ENCODE measurements around the gene NECAB3. TPM values are rescaled to one million over a fixed set of nuclear protein-coding genes. Genes with fewer than 3 reads are reported as not detected.

The NECAB3 gene
- total and polyA plus RNA-seq, 4 donors: 10.5 to 14.8 (median 11.1) TPM

DNA sequence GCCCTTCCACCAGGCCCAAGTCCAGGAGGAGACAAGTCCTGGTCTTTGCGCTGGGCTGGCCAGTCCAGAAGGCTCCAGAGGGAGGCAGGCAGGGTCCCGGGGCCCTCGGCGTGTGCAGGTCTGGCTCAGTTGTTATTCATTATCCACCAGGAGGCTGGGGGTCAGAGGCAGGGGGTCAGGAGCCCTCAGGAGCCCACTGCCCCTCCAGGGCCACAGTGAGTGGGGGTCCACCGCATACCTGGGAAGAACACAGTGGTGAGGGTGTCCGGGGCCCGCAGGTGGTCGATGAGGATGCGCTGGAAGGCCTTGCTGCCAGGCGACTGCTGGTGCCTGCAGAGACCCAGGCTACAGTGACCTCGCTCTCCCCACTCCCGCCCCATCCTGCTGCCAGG, 16.5 kb downstream of the NECAB3 start:
- 96% methylated on average over 12 of the region's 12 CpGs for WGBS

DNA sequence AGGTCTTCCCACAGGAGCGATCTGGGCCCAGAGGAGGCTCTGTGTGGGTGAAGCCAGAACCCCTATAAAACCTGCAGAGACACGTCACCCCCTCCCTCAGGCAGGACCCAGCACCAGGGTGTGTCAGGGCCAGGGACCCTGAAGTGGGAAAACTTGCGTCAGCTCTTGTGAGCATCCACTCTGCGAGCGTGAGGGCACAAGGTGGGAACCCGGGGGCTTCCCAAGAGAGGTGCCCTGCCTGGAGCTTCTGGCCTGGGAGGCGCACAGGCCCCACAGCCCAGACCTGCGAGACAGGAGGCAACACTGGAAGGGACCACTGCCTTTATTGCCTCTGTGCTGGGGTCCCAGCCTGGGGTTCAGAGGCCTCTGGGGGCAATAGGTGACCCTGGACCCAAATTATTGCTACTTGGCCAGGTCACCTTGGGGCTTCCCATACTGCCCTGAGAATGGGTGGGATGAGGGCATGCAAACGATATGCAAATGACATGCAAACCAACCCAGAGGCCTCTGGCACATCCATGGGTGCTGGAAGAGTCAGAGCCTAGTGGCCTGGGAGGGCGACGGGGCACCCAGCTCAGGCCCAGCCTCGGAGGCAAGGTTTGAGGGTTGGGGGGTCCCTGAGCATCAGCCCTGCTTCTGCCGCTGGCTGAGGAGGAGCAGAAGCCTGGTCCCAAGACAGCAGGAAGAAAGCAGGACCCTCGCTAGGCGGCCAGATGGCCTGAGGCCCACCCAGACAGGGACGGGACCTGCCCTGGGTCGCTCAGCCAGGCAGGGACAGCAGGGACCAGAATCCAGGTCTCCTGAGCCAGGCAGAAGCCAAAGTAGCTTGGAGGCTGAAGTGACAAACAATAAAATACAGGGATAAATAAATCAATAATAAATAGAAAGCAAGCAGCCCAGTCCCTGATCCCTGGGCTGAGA, 17.2 kb downstream of the NECAB3 start:
- DNase-seq (ENCODE audit: low spot score): no peak
- WGBS: 96% methylated on average over 17 of the region's 17 CpGs

More for the DNA sequence above, 16.5 kb downstream of the NECAB3 start:
- Histone ChIP-seq H3K4me3 (ENCODE audit: low read depth in 1 of 3, low read length in 3 of 3) (no peak overlapping the region), H3K4me1 (ENCODE audit: control insufficient read depth in 4 of 4, insufficient read depth in 4 of 4, low read length in 3 of 4) (peaks cover 0 to 10% (median 9%) of the 10 kb centered on the region in 4 donors), H3K27ac (ENCODE audit: low read depth in 1 of 2, low read length in 2 of 2) (no peak overlapping the region), H3K9me3 (ENCODE audit: control insufficient read depth in 4 of 4, low read length in 3 of 4) (no peaks in the 10 kb centered on the region), H3K9ac (ENCODE audit: low read depth in 1 of 2, low read length in 2 of 2) (no peak overlapping the region), H3K36me3 (ENCODE audit: control insufficient read depth in 4 of 4, insufficient read depth in 3 of 4, low read depth in 1 of 4, low read length in 3 of 4) (peaks cover 0 to 2% (median under 1%) of the 10 kb centered on the region in 4 donors), H3K27me3 (ENCODE audit: control insufficient read depth in 4 of 4, insufficient read depth in 4 of 4, low read length in 3 of 4) (no peaks in the 10 kb centered on the region)
- no peak for TF ChIP-seq TAF1 (conservative IDR thresholded peaks at IDR 0.05)
- TF ChIP-seq, protein P1, sequence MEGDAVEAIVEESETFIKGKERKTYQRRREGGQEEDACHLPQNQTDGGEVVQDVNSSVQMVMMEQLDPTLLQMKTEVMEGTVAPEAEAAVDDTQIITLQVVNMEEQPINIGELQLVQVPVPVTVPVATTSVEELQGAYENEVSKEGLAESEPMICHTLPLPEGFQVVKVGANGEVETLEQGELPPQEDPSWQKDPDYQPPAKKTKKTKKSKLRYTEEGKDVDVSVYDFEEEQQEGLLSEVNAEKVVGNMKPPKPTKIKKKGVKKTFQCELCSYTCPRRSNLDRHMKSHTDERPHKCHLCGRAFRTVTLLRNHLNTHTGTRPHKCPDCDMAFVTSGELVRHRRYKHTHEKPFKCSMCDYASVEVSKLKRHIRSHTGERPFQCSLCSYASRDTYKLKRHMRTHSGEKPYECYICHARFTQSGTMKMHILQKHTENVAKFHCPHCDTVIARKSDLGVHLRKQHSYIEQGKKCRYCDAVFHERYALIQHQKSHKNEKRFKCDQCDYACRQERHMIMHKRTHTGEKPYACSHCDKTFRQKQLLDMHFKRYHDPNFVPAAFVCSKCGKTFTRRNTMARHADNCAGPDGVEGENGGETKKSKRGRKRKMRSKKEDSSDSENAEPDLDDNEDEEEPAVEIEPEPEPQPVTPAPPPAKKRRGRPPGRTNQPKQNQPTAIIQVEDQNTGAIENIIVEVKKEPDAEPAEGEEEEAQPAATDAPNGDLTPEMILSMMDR (IDR thresholded peaks at IDR 0.05; ENCODE audit: low read depth, low read length, missing input control): no peak
- TF ChIP-seq, protein P2, sequence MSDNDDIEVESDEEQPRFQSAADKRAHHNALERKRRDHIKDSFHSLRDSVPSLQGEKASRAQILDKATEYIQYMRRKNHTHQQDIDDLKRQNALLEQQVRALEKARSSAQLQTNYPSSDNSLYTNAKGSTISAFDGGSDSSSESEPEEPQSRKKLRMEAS (IDR thresholded peaks at IDR 0.05): no peak
- TF ChIP-seq HNF4G (IDR thresholded peaks at IDR 0.05): no peak
- no peak for DNase-seq (ENCODE audit: low spot score)

More for the DNA sequence above, 17.2 kb downstream of the NECAB3 start:
- Histone ChIP-seq H3K4me1 (ENCODE audit: control insufficient read depth in 4 of 4, insufficient read depth in 4 of 4, low read length in 3 of 4) (peaks cover 0 to 10% (median 8%) of the 10 kb centered on the region in 4 donors), H3K27ac (ENCODE audit: low read depth in 1 of 2, low read length in 2 of 2) (no peak overlapping the region), H3K9me3 (ENCODE audit: control insufficient read depth in 4 of 4, low read length in 3 of 4) (no peaks in the 10 kb centered on the region), H3K4me3 (ENCODE audit: low read depth in 1 of 3, low read length in 3 of 3) (no peak overlapping the region), H3K27me3 (ENCODE audit: control insufficient read depth in 4 of 4, insufficient read depth in 4 of 4, low read length in 3 of 4) (no peaks in the 10 kb centered on the region), H3K36me3 (ENCODE audit: control insufficient read depth in 4 of 4, insufficient read depth in 3 of 4, low read depth in 1 of 4, low read length in 3 of 4) (peaks cover 0 to 2% (median under 1%) of the 10 kb centered on the region in 4 donors), H3K9ac (ENCODE audit: low read depth in 1 of 2, low read length in 2 of 2) (no peak overlapping the region)
- TF ChIP-seq EGR1 (IDR thresholded peaks at IDR 0.05; ENCODE audit: low read depth in 2 of 2) (no peak), RXRA (IDR thresholded peaks at IDR 0.05) (no peak), HNF4G (IDR thresholded peaks at IDR 0.05) (no peak)
- TF ChIP-seq, protein P3, sequence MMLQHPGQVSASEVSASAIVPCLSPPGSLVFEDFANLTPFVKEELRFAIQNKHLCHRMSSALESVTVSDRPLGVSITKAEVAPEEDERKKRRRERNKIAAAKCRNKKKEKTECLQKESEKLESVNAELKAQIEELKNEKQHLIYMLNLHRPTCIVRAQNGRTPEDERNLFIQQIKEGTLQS (IDR thresholded peaks at IDR 0.05): no peak
- TF ChIP-seq, protein P4, sequence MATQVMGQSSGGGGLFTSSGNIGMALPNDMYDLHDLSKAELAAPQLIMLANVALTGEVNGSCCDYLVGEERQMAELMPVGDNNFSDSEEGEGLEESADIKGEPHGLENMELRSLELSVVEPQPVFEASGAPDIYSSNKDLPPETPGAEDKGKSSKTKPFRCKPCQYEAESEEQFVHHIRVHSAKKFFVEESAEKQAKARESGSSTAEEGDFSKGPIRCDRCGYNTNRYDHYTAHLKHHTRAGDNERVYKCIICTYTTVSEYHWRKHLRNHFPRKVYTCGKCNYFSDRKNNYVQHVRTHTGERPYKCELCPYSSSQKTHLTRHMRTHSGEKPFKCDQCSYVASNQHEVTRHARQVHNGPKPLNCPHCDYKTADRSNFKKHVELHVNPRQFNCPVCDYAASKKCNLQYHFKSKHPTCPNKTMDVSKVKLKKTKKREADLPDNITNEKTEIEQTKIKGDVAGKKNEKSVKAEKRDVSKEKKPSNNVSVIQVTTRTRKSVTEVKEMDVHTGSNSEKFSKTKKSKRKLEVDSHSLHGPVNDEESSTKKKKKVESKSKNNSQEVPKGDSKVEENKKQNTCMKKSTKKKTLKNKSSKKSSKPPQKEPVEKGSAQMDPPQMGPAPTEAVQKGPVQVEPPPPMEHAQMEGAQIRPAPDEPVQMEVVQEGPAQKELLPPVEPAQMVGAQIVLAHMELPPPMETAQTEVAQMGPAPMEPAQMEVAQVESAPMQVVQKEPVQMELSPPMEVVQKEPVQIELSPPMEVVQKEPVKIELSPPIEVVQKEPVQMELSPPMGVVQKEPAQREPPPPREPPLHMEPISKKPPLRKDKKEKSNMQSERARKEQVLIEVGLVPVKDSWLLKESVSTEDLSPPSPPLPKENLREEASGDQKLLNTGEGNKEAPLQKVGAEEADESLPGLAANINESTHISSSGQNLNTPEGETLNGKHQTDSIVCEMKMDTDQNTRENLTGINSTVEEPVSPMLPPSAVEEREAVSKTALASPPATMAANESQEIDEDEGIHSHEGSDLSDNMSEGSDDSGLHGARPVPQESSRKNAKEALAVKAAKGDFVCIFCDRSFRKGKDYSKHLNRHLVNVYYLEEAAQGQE (IDR thresholded peaks at IDR 0.05): no peak
- TF ChIP-seq, protein P5, sequence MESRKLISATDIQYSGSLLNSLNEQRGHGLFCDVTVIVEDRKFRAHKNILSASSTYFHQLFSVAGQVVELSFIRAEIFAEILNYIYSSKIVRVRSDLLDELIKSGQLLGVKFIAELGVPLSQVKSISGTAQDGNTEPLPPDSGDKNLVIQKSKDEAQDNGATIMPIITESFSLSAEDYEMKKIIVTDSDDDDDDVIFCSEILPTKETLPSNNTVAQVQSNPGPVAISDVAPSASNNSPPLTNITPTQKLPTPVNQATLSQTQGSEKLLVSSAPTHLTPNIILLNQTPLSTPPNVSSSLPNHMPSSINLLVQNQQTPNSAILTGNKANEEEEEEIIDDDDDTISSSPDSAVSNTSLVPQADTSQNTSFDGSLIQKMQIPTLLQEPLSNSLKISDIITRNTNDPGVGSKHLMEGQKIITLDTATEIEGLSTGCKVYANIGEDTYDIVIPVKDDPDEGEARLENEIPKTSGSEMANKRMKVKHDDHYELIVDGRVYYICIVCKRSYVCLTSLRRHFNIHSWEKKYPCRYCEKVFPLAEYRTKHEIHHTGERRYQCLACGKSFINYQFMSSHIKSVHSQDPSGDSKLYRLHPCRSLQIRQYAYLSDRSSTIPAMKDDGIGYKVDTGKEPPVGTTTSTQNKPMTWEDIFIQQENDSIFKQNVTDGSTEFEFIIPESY (IDR thresholded peaks at IDR 0.05): no peak
